HepG2 (cell line): ENCODE data around the gene LRATD1. TPM values are rescaled to one million over a fixed set of nuclear protein-coding genes. Genes with fewer than 3 reads are reported as not detected.
A peak's percentile ranks its signal among the peaks of the same experiment; 100 is the strongest.

ENCODE experiments used
- ATAC-seq: fragments of 200-7000 bp; cut with Tn5 transposase; 3 replicates; pipeline ENCODE4 v1.9.1; 2020; ENCODE audit warnings: mild to moderate bottlenecking, moderate library complexity
- Bru-seq: library from RNA; stranded (reverse); fragments of 400-500 nt; gene quantifications from one replicate; lab custom pipeline; 2021; lab: Mats Ljungman, UMichigan
- BruChase-seq, 2 experiments: library from RNA; stranded (reverse); fragments of 400-500 nt; gene quantifications; one replicate each; lab custom pipeline; 2021; lab: Mats Ljungman, UMichigan
- BruUV-seq: library from RNA; stranded (reverse); fragments of 400-500 nt; replicated peaks from 2 replicates; lab custom pipeline; 2021; lab: Mats Ljungman, UMichigan
- CTCF ChIA-PET: fragments of 300-600 bp; formaldehyde crosslinking; extraction: SDS; loops from one replicate; lab custom pipeline; 2021; ENCODE audit warnings: low total read pairs, inconsistent platforms, low intra/inter-chr PET ratio; lab: Yijun Ruan, JAX
- POLR2A ChIA-PET: fragments of 350-600 bp; sonication (Branson Sonifier 250); formaldehyde crosslinking; loops from one replicate; lab custom pipeline; 2020; ENCODE audit warnings: antibody characterized with exemption, inconsistent platforms; lab: Yijun Ruan, JAX
- DNase-seq: peaks from one replicate; pipeline ENCODE4 v3.0.0-alpha.2; 2015; ENCODE audit warnings: low spot score
- FAIRE-seq: peaks from 3 replicates; lab custom pipeline; 2011; peaks lifted over from hg19 to GRCh38; lab: Jason Lieb, UNC
- H2AFZ ChIP-seq: one replicate; pipeline ENCODE4 v1.6.1; 2011; ENCODE audit warnings: low read length, inconsistent platforms
- H3K27ac ChIP-seq: fragments of 300-600 bp; 3 replicates; pipeline ENCODE4 v1.8.0; 2011; ENCODE audit warnings: mixed run types, mild to moderate bottlenecking, mixed read lengths, low read length, inconsistent platforms; ENCODE audit not compliant: insufficient read depth; ENCODE audit errors: extremely low read length
- H3K27me3 ChIP-seq, 2 experiments: fragments of 200-600 bp in 1 of 2; 2 replicates in 1 of 2; 3 replicates in 1 of 2; pipeline versions ENCODE4 v1.6.0 to v1.8.0; 2011; ENCODE audit warnings: low read length in 2 of 2, mild to moderate bottlenecking in 2 of 2, moderate library complexity in 2 of 2, inconsistent platforms in 1 of 2; ENCODE audit not compliant: insufficient read depth in 2 of 2, control insufficient read depth in 1 of 2
- H3K36me3 ChIP-seq, 2 experiments: fragments of 200-600 bp in 1 of 2; replicated peaks in 1 of 2; 2 replicates in 1 of 2; 3 replicates in 1 of 2; pipeline versions ENCODE4 v1.5.1 to v1.8.0; 2011; ENCODE audit warnings: low read length in 2 of 2, inconsistent platforms in 1 of 2; ENCODE audit not compliant: insufficient read depth in 2 of 2, control insufficient read depth in 1 of 2
- H3K4me1 ChIP-seq: 2 replicates; pipeline ENCODE4 v1.5.1; 2012; ENCODE audit warnings: low read length, inconsistent platforms; ENCODE audit not compliant: insufficient read depth
- H3K4me2 ChIP-seq: 2 replicates; pipeline ENCODE4 v1.6.0; 2011; ENCODE audit warnings: low read depth, low read length, inconsistent platforms
- H3K4me3 ChIP-seq, 3 experiments: fragments of 200-600 bp in 1 of 3; sonication (generic), shearing (Covaris generic) in 1 of 3; replicated peaks in 1 of 3; 2 replicates each; pipeline ENCODE4 v1.5.1; 2011 to 2016; ENCODE audit warnings: low read length in 3 of 3, inconsistent platforms in 2 of 3, low read depth in 2 of 3, mild to moderate bottlenecking in 2 of 3, control low read depth in 1 of 3, mixed read lengths in 1 of 3; ENCODE audit not compliant: insufficient read depth in 1 of 3
- H3K79me2 ChIP-seq: one replicate; pipeline ENCODE4 v1.6.1; 2011; ENCODE audit warnings: low read length, inconsistent platforms; ENCODE audit not compliant: insufficient read depth
- H3K9ac ChIP-seq: 2 replicates; pipeline ENCODE4 v1.6.0; 2011; ENCODE audit warnings: mild to moderate bottlenecking, low read depth, low read length, inconsistent platforms; ENCODE audit not compliant: insufficient read depth
- H3K9me3 ChIP-seq: 2 replicates; pipeline ENCODE4 v1.5.1; 2012; ENCODE audit warnings: mild to moderate bottlenecking, low read length
- H4K20me1 ChIP-seq: 2 replicates; pipeline ENCODE4 v1.6.0; 2011; ENCODE audit warnings: inconsistent platforms, mild to moderate bottlenecking, low read length, moderate library complexity; ENCODE audit not compliant: insufficient read depth
- ATAD3A ChIP-seq: sonication (generic); formaldehyde crosslinking; IDR thresholded peaks from 2 replicates; pipeline ENCODE4 v1.4.0; 2020; ENCODE audit warnings: missing genetic modification reagents
- HNRNPK ChIP-seq: fragments of 200-400 bp; formaldehyde crosslinking; IDR thresholded peaks from 2 replicates; pipeline ENCODE4 v1.6.1; 2018; ENCODE audit warnings: low read length, low read depth, moderate library complexity, mild to moderate bottlenecking; ENCODE audit not compliant: poor library complexity, severe bottlenecking
- KAT8 ChIP-seq: IDR thresholded peaks from 2 replicates; pipeline ENCODE4 v1.6.1; 2016; ENCODE audit warnings: missing genetic modification reagents, missing compliant biosample characterization
- KLF11 ChIP-seq: IDR thresholded peaks from 2 replicates; pipeline ENCODE4 v1.6.1; 2016; ENCODE audit warnings: missing compliant biosample characterization
- MAFK ChIP-seq, 2 experiments: IDR thresholded peaks in 1 of 2; conservative IDR thresholded peaks in 1 of 2; 2 replicates each; pipeline ENCODE4 v1.6.1; 2011; ENCODE audit warnings: improper control_type of control experiment in 2 of 2, low read length in 2 of 2
- NFYC ChIP-seq: IDR thresholded peaks from 2 replicates; pipeline ENCODE4 v1.6.1; 2016; ENCODE audit warnings: missing genetic modification reagents, missing compliant biosample characterization
- NR1H2 ChIP-seq: sonication (generic); formaldehyde crosslinking; IDR thresholded peaks from 2 replicates; pipeline ENCODE4 v1.8.1; 2022; ENCODE audit warnings: low read depth, missing genetic modification reagents, borderline replicate concordance
- PRMT3 ChIP-seq: sonication (generic); formaldehyde crosslinking; IDR thresholded peaks from 2 replicates; pipeline ENCODE4 v1.8.1; 2022; ENCODE audit warnings: low read depth, mild to moderate bottlenecking, moderate library complexity, missing genetic modification reagents, borderline replicate concordance
- ZNF530 ChIP-seq: sonication (generic); formaldehyde crosslinking; IDR thresholded peaks from 2 replicates; pipeline ENCODE4 v1.5.0; 2020; ENCODE audit warnings: low read depth, mild to moderate bottlenecking, missing genetic modification reagents
- ZNF605 ChIP-seq: sonication (generic); formaldehyde crosslinking; IDR thresholded peaks from 2 replicates; pipeline ENCODE4 v1.8.0; 2022; ENCODE audit warnings: mild to moderate bottlenecking, missing genetic modification reagents
- ZNF672 ChIP-seq: sonication (generic); formaldehyde crosslinking; IDR thresholded peaks from 2 replicates; pipeline ENCODE4 v1.8.1; 2022; ENCODE audit warnings: missing genetic modification reagents
- ZNF777 ChIP-seq: sonication (generic); formaldehyde crosslinking; IDR thresholded peaks from 2 replicates; pipeline ENCODE4 v1.4.0; 2020; ENCODE audit warnings: missing genetic modification reagents
- WGBS: methylation state at CpG from one replicate; pipeline ENCODE4 v1.1.6; 2017; ENCODE audit warnings: low lambda C conversion rate; 5-methylcytosine and 5-hydroxymethylcytosine counted together
- in situ Hi-C: cut with HindIII; loops from 2 replicates; pipeline ENCODE4 v1.10.0; 2017; ENCODE audit warnings: low pct_unique_long_range_greater_than_20kb; ENCODE audit not compliant: extremely low pct_ligation_motif_present
- intact Hi-C: fragments of 100-400 bp; cut with micrococcal nuclease; formaldehyde crosslinking; loops from one replicate; pipeline ENCODE4 v1.10.0; 2022; ENCODE audit not compliant: unreplicated experiment
- long read RNA-seq, 2 experiments: library from RNA in 1 of 2; library from polyadenylated mRNA in 1 of 2; stranded (forward) in 1 of 2; unstranded in 1 of 2; transcript quantifications; one replicate each; pipeline ENCODE4 v2.0.0, GENCODE V29; 2019 to 2022
- polyA minus RNA-seq, 3 experiments: library from RNA; depleted of rRNA, polyadenylated mRNA; stranded (reverse); fragments of >200 nt; gene quantifications; 2 replicates each; pipeline ENCODE4 v1.2.3, GENCODE V29; 2011; ENCODE audit warnings: low replicate concordance in 1 of 3
- polyA plus RNA-seq, 8 experiments: library from polyadenylated mRNA; depleted of rRNA in 3 of 8; stranded (reverse) in 7 of 8; unstranded in 1 of 8; fragments of >200 nt; fragmentation: Illumina TruSeq in 4 of 8; extraction: Trizol in 4 of 8; gene quantifications; 2 replicates each; pipeline versions ENCODE4 v1.2.1 to v1.2.3, GENCODE V29; 2011 to 2016; ENCODE audit warnings: low read depth in 4 of 8, missing spikeins in 1 of 8, mixed read lengths in 1 of 8; ENCODE audit not compliant: insufficient read depth in 1 of 8
- total RNA-seq, 5 experiments: library from RNA; depleted of rRNA; stranded (reverse); fragments of >200 nt; fragmentation: Illumina TruSeq; extraction: Trizol; gene quantifications; 2 replicates each; pipeline ENCODE4 v1.2.3, GENCODE V29; 2016; ENCODE audit warnings: low read depth in 1 of 5
- TF ChIP-seq, protein P1 (sequence below): sonication (generic); formaldehyde crosslinking; IDR thresholded peaks from 2 replicates; pipeline ENCODE4 v1.5.0; 2020; ENCODE audit warnings: mild to moderate bottlenecking, missing genetic modification reagents
- TF ChIP-seq, protein P2 (sequence below): sonication (generic); formaldehyde crosslinking; IDR thresholded peaks from 2 replicates; pipeline ENCODE4 v1.4.0; 2020; ENCODE audit warnings: missing genetic modification reagents

LRATD1 gene, protein sequence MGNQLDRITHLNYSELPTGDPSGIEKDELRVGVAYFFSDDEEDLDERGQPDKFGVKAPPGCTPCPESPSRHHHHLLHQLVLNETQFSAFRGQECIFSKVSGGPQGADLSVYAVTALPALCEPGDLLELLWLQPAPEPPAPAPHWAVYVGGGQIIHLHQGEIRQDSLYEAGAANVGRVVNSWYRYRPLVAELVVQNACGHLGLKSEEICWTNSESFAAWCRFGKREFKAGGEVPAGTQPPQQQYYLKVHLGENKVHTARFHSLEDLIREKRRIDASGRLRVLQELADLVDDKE
- total RNA-seq (2016; rRNA removed; fragmentation: Illumina TruSeq; extraction: Trizol): not detected in 2 replicates
- total RNA-seq (2016; cell fraction: cytosol; rRNA removed; fragmentation: Illumina TruSeq; extraction: Trizol; ENCODE audit: low read depth): not detected in 2 replicates
- not detected in 2 replicates for total RNA-seq (2016; cell fraction: insoluble cytoplasmic fraction; rRNA removed; fragmentation: Illumina TruSeq; extraction: Trizol)
- total RNA-seq (2016; cell fraction: membrane; rRNA removed; fragmentation: Illumina TruSeq; extraction: Trizol): not detected in 2 replicates
- total RNA-seq (2016; cell fraction: nucleus; rRNA removed; fragmentation: Illumina TruSeq; extraction: Trizol): not detected in 2 replicates
- 0.04 and 0.07 TPM in 2 replicates for polyA plus RNA-seq (2011; rRNA removed)
- polyA plus RNA-seq (2011; cell fraction: cytosol; rRNA removed): 0.04 TPM in 1 of 2 replicates, not detected in the other
- 0.03 and 0.14 TPM in 2 replicates for polyA plus RNA-seq (2011; cell fraction: nucleus; rRNA removed)
- polyA plus RNA-seq (2012): not detected in 2 replicates
- polyA plus RNA-seq (2016; cell fraction: cytosol; fragmentation: Illumina TruSeq; extraction: Trizol; ENCODE audit: low read depth): not detected in 2 replicates
- polyA plus RNA-seq (2016; cell fraction: insoluble cytoplasmic fraction; fragmentation: Illumina TruSeq; extraction: Trizol; ENCODE audit: low read depth): not detected in 2 replicates
- polyA plus RNA-seq (2016; cell fraction: membrane; fragmentation: Illumina TruSeq; extraction: Trizol; ENCODE audit: low read depth): not detected in 2 replicates
- not detected in 2 replicates for polyA plus RNA-seq (2016; cell fraction: nucleus; fragmentation: Illumina TruSeq; extraction: Trizol; ENCODE audit: insufficient read depth, low read depth)
- polyA minus RNA-seq (2011; rRNA and poly(A)+ RNA removed; ENCODE audit: low replicate concordance): 0.04 TPM in 1 of 2 replicates, not detected in the other
- not detected in 2 replicates for polyA minus RNA-seq (2011; cell fraction: cytosol; rRNA and poly(A)+ RNA removed)
- polyA minus RNA-seq (2011; cell fraction: nucleus; rRNA and poly(A)+ RNA removed): 0.13 and 0.25 TPM in 2 replicates
- not detected for Bru-seq, nascent RNA
- BruChase-seq, experiment 1, labeled RNA remaining after a 6-hour chase: not detected
- BruChase-seq, experiment 2, labeled RNA remaining after a 2-hour chase: percentile 14 among the genes with signal in this experiment
- long read RNA-seq, experiment 1: 0 reads
- long read RNA-seq, experiment 2, partial matches to known transcripts: 1 of 1 reads
- long read RNA-seq, experiment 2, other reads (novel, unspliced or antisense): 0 of 1 reads

DNA sequence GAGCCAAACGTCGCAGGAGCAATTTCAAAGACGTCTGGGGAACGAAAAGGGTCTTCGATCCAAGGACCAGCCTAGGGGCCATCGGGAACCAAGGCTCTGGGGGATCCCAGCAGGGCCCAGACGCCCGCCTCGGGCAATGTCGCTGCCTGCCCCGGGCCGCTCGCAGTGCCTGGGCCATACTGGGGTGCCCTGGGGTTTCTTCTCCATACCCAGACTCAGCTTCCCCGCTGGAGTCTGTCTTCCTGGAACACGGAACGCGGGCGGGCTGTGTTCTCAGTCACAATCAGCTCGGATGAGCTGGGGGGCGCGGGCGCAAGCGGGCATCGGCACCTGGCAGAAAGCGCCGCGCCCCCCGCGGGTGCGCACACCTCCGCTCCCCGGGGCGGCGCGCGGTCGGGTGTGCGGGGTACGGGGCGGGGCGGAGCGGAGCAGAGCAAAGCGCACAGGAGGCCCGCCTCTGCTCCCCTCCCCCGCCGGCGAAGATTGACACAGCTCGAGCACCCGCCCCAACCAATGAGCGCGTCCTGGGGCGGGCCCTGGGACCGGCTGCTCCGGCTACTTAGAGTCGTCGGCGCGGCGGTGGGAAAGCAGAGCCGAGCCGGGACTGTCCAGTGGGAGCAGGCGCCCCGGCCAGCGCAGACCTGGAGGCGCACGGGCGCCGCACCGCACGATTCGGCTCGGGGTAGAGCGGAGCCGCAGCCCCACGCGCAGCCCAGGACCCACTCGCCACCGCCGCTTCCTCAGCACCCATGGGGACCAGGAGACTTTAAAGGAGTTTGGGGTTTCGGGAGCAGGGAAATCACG, at the start of gene LRATD1:
LRATD1 (plus strand) TSS at position 585 of the 804 bp plus-strand sequence. CDS start 1,263 bp downstream, outside the sequence.
- no TSS peak for BruUV-seq
- TF ChIP-seq NR1H2 (CRISPR knock-in tag) (no peak), ZNF605 (CRISPR knock-in tag) (no peak), ATAD3A (CRISPR knock-in tag) (no peak), PRMT3 (CRISPR knock-in tag) (0 out of 2 replicates have a peak, but pooled peaks have one; percentile 14), KLF11 (CRISPR knock-in tag) (no peak), KAT8 (no peak), HNRNPK (peak; percentile 14), NFYC (CRISPR knock-in tag) (peak; percentile 82), MAFK (conservative IDR thresholded peaks at IDR 0.05 in 1 of 2, IDR thresholded peaks at IDR 0.05 in 1 of 2; ENCODE audit: low read length in 2 of 2) (no peak), ZNF530 (no peak), ZNF777 (CRISPR knock-in tag) (peak; percentile 66), ZNF672 (CRISPR knock-in tag) (no peak)
- TF ChIP-seq, protein P1, sequence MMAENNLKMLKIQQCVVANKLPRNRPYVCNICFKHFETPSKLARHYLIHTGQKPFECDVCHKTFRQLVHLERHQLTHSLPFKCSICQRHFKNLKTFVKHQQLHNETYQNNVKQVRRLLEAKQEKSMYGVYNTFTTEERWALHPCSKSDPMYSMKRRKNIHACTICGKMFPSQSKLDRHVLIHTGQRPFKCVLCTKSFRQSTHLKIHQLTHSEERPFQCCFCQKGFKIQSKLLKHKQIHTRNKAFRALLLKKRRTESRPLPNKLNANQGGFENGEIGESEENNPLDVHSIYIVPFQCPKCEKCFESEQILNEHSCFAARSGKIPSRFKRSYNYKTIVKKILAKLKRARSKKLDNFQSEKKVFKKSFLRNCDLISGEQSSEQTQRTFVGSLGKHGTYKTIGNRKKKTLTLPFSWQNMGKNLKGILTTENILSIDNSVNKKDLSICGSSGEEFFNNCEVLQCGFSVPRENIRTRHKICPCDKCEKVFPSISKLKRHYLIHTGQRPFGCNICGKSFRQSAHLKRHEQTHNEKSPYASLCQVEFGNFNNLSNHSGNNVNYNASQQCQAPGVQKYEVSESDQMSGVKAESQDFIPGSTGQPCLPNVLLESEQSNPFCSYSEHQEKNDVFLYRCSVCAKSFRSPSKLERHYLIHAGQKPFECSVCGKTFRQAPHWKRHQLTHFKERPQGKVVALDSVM (CRISPR knock-in tag): no peak
- TF ChIP-seq, protein P2, sequence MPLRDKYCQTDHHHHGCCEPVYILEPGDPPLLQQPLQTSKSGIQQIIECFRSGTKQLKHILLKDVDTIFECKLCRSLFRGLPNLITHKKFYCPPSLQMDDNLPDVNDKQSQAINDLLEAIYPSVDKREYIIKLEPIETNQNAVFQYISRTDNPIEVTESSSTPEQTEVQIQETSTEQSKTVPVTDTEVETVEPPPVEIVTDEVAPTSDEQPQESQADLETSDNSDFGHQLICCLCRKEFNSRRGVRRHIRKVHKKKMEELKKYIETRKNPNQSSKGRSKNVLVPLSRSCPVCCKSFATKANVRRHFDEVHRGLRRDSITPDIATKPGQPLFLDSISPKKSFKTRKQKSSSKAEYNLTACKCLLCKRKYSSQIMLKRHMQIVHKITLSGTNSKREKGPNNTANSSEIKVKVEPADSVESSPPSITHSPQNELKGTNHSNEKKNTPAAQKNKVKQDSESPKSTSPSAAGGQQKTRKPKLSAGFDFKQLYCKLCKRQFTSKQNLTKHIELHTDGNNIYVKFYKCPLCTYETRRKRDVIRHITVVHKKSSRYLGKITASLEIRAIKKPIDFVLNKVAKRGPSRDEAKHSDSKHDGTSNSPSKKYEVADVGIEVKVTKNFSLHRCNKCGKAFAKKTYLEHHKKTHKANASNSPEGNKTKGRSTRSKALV (CRISPR knock-in tag): peak; percentile 83

More for the DNA sequence above, at the start of gene LRATD1:
- Histone ChIP-seq H3K9ac (no peak within 1 kb of the TSS), H3K27ac (no peak within 1 kb of the TSS), H3K36me3 (no peaks in the 10 kb centered on the region), H3K4me2 (peak within 1 kb of the TSS; percentile 60), H2AFZ (no peak within 1 kb of the TSS), H3K79me2 (no peaks in the 10 kb centered on the region), H3K27me3 (peaks cover 13 to 41% of the 10 kb centered on the region in 2 experiments), H3K4me3 (peak within 1 kb of the TSS; percentile 22 to 51 (median 42)), H3K9me3 (no peaks in the 10 kb centered on the region), H3K4me1 (peaks cover 16% of the 10 kb centered on the region), H4K20me1 (no peaks in the 10 kb centered on the region)
- DNase-seq (peak; percentile 50), FAIRE-seq (no peak), ATAC-seq (peak; percentile 94)
- POLR2A ChIA-PET: no interaction called here
- WGBS: 14% methylated on average over 14 of the region's 81 CpGs
- CTCF ChIA-PET: no interaction called here
- in situ Hi-C loops (loop anchor here (25.0 kb wide), 1 partner anchor 955 kb away; the partner anchor contains the start of gene DDX1), intact Hi-C loops (loop anchor here (10.0 kb wide), 1 partner anchor 272 kb away; no protein-coding TSS in a partner anchor)
